Astrocyte (in vitro differentiated cells and primary cell): Measurements from ENCODE around the gene VWA2.

Experiments used
- CTCF ChIP-seq: IDR thresholded peaks from 2 replicates; pipeline ENCODE4 v1.5.1; 2011; ENCODE audit warnings: low read depth, mild to moderate bottlenecking, inconsistent platforms, low read length, moderate library complexity; ENCODE audit not compliant: insufficient read depth
- EZH2 ChIP-seq: IDR thresholded peaks from 2 replicates; pipeline ENCODE4 v1.6.1; 2012; ENCODE audit warnings: mild to moderate bottlenecking, low read length, inconsistent platforms; ENCODE audit not compliant: insufficient read depth

GRCh38 chr10:114297136-114297705, 58.2 kb downstream of the VWA2 start:
- TF ChIP-seq CTCF (no peak), EZH2 (no peak)
